Lung (tissue), 12 donors: Measurements from ENCODE around the gene TBK1. TPM values are rescaled to one million over a fixed set of nuclear protein-coding genes. Genes with fewer than 3 reads are reported as not detected.

Source experiments
- ATAC-seq: fragments of 200-7000 bp; cut with Tn5 transposase; one replicate; pipeline ENCODE4 v1.9.1; 2020; ENCODE audit warnings: moderate number of reproducible peaks; ENCODE audit not compliant: insufficient read depth, low FRiP score
- DNase-seq, 3 donors: peaks; one replicate each; pipeline ENCODE4 v3.0.0-alpha.2; 2013 to 2017
- H3K27ac ChIP-seq, 2 donors: one replicate each; pipeline ENCODE4 v1.5.1; 2013; ENCODE audit warnings: mild to moderate bottlenecking in 2 of 2, moderate library complexity in 2 of 2, control low read depth in 1 of 2, inconsistent platforms in 1 of 2, low read depth in 1 of 2, low read length in 1 of 2
- H3K27me3 ChIP-seq, 3 donors: one replicate each; pipeline ENCODE4 v1.5.1; 2013; ENCODE audit warnings: low read length in 2 of 3; ENCODE audit not compliant: control insufficient read depth in 3 of 3, insufficient read depth in 3 of 3
- H3K36me3 ChIP-seq, 4 donors: one replicate each; pipeline ENCODE4 v1.5.1; 2013; ENCODE audit warnings: low read length in 4 of 4, mild to moderate bottlenecking in 1 of 4, moderate library complexity in 1 of 4; ENCODE audit not compliant: control insufficient read depth in 4 of 4, insufficient read depth in 4 of 4
- H3K4me1 ChIP-seq, 5 donors: one replicate each; pipeline ENCODE4 v1.5.1; 2013; ENCODE audit warnings: low read length in 5 of 5, mild to moderate bottlenecking in 2 of 5, moderate library complexity in 1 of 5; ENCODE audit not compliant: control insufficient read depth in 5 of 5, insufficient read depth in 5 of 5
- H3K4me3 ChIP-seq: one replicate; pipeline ENCODE4 v1.5.1; 2013; ENCODE audit warnings: mild to moderate bottlenecking, control low read depth, moderate library complexity
- H3K9ac ChIP-seq, 2 donors: one replicate each; pipeline ENCODE4 v1.5.1; 2013; ENCODE audit warnings: low read length in 2 of 2, control low read depth in 1 of 2; ENCODE audit not compliant: insufficient read depth in 1 of 2
- H3K9me3 ChIP-seq, 4 donors: one replicate each; pipeline ENCODE4 v1.5.1; 2013; ENCODE audit warnings: low read length in 3 of 4, mild to moderate bottlenecking in 1 of 4, moderate library complexity in 1 of 4; ENCODE audit not compliant: control insufficient read depth in 4 of 4, insufficient read depth in 3 of 4
- WGBS, 2 donors: extraction: QIAGEN DNeasy Blood & Tissue Kit; methylation state at CpG; one replicate each; pipeline ENCODE4 v1.1.7; 2013; 5-methylcytosine and 5-hydroxymethylcytosine counted together
- polyA plus RNA-seq, 2 donors: library from polyadenylated mRNA; stranded (reverse); fragments of 200-250 nt; gene quantifications; one replicate each; pipeline ENCODE4 v1.2.1, GENCODE V29; 2013
- total RNA-seq, 2 donors: library from RNA; depleted of rRNA in 1 of 2; stranded (reverse); fragments of >200 nt in 1 of 2; gene quantifications; one replicate each; pipeline ENCODE4 v1.2.1, GENCODE V29; 2014 to 2021
- TF ChIP-seq, protein P1 (sequence below): IDR thresholded peaks from 2 replicates; pipeline ENCODE4 v1.5.1; 2012; ENCODE audit warnings: mild to moderate bottlenecking; ENCODE audit errors: control extremely low read depth, extremely low read depth
- donor health status: control.
- donor health status: control.
- donor health status: Bipolar disorder and iron deficiency.
- donor health status: healthy.
- donor health status: DM: yes; HTN: yes; CAD: no.

Gene TBK1
- total and polyA plus RNA-seq, 4 donors: 14.5 to 50.1 (median 18.7) TPM

DNA sequence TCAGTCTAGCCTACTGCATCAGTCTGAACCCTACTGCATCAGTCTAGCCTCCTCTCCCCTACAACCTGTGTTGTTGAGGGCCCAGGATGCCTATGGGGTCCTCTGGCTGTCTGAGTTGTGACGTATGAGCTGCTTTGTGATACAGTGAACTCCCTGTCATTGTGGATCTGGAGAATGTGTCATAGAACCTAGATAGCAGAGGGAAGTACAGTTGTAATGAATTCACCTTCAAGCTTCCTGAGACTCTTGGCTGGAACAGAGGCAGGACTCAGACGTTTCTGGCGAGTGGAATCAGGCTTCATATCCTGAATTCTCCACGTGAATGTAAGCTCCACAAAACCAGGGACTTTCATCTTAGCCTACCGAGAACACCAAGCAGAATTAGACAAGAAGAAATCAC, 17.0 kb downstream of the TBK1 start:
- 79 to 82% methylated on average over 5 of the region's 5 CpGs for WGBS, 2 donors
- Histone ChIP-seq H3K9me3 (no peaks in the 10 kb centered on the region), H3K36me3 (peaks cover 17 to 30% (median 23%) of the 10 kb centered on the region in 4 donors), H3K4me3 (no peak overlapping the region), H3K9ac (no peak overlapping the region), H3K27ac (no peak overlapping the region), H3K27me3 (no peaks in the 10 kb centered on the region), H3K4me1 (peaks cover 0 to 13% (median 0%) of the 10 kb centered on the region in 5 donors)
- DNase-seq (no peak), ATAC-seq (no peak)
- TF ChIP-seq, protein P1, sequence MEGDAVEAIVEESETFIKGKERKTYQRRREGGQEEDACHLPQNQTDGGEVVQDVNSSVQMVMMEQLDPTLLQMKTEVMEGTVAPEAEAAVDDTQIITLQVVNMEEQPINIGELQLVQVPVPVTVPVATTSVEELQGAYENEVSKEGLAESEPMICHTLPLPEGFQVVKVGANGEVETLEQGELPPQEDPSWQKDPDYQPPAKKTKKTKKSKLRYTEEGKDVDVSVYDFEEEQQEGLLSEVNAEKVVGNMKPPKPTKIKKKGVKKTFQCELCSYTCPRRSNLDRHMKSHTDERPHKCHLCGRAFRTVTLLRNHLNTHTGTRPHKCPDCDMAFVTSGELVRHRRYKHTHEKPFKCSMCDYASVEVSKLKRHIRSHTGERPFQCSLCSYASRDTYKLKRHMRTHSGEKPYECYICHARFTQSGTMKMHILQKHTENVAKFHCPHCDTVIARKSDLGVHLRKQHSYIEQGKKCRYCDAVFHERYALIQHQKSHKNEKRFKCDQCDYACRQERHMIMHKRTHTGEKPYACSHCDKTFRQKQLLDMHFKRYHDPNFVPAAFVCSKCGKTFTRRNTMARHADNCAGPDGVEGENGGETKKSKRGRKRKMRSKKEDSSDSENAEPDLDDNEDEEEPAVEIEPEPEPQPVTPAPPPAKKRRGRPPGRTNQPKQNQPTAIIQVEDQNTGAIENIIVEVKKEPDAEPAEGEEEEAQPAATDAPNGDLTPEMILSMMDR: no peak

GRCh38 chr12:64469455-64470142, 17.7 kb downstream of the TBK1 start:
- Histone ChIP-seq H3K4me3 (no peak overlapping the region), H3K27me3 (no peaks in the 10 kb centered on the region), H3K27ac (no peak overlapping the region), H3K36me3 (peaks cover 19 to 27% (median 24%) of the 10 kb centered on the region in 4 donors), H3K4me1 (peaks cover 0 to 13% (median 0%) of the 10 kb centered on the region in 5 donors), H3K9ac (no peak overlapping the region), H3K9me3 (no peaks in the 10 kb centered on the region)
- TF ChIP-seq, protein P1: no peak
- WGBS, 2 donors: 96 to 97% methylated on average over 2 of the region's 2 CpGs
- DNase-seq: no peak
- no peak for ATAC-seq

DNA sequence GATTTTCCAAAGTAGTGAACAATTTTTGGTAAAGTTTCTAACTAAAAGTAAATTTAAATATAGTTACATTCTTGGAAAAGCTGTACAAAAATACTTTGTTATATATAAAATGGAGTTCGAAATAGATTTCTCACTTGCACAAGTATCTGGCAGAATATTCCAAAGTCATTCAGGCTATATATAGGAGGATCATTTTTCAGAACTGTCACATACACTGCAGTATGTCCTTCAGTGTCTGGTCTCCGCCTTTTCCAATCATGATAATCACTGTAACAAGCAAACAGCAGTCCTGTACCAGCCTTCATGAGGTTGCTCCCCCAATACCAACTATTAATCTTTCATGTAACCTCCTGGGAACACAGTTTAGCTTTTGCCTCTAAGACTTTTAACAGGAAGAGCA, 18.6 kb downstream of the TBK1 start:
- Histone ChIP-seq H3K27ac (no peak overlapping the region), H3K36me3 (peaks cover 24 to 26% (median 25%) of the 10 kb centered on the region in 4 donors), H3K4me3 (no peak overlapping the region), H3K4me1 (peaks cover 0 to 13% (median 0%) of the 10 kb centered on the region in 5 donors), H3K9ac (no peak overlapping the region), H3K9me3 (no peaks in the 10 kb centered on the region), H3K27me3 (no peaks in the 10 kb centered on the region)
- ATAC-seq: no peak
- WGBS, 2 donors: 88 to 95% methylated on average over 2 of the region's 2 CpGs
- TF ChIP-seq, protein P1: no peak
- DNase-seq: no peak
